ENCODE measurements around the gene GARIN5B. TPM values are rescaled to one million over a fixed set of nuclear protein-coding genes. Genes with fewer than 3 reads are reported as not detected.

The GARIN5B gene
- total and polyA plus RNA-seq, 2 of the 8 experiments (the other 6 are each of a cell fraction or from before 2014, with no cell fraction given) = 0.03 TPM; not detected in 1

DNA sequence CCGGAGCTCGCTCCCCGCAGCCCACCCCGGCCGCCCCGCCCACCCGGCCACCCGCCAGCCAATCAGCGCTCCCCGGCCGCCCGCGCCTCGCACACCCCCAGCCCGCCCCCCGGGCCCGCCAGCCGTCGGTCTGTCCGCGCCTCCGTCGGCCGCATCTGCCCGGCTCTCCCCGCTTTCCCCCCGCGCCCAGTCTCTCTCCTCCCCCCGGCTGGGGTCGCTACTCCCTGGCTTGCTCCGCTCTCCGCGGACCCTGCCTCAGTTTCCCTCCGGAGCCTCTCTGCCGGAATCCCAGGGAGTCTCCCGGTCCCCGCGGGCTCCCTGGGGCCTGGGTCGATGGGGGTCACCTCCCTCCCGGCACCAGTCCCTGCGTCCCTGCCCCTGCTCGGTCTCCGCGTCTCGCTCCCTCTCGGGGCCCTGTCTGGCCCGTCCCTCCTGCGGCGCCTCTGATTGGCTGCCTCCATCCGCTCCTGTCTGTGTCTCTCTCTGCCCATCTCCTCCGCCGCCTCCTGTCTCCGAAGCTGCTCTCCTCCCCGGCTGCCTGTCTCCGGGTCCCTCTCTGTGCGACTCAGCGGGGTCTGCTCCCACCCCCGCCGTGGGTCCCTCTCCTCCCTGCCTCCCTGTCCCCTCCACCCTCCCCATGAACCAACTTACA lies 6.7 kb upstream of the GARIN5B start (continued):
- 0 out of 4 replicates have a peak, but pooled peaks of 1 of the 2 experiments have one; percentile 2 for TF ChIP-seq HDAC2 (IDR thresholded peaks at IDR 0.05; ENCODE audit: borderline replicate concordance in 1 of 2, low read depth in 2 of 2, low read length in 2 of 2)
- TF ChIP-seq RXRA (IDR thresholded peaks at IDR 0.05; ENCODE audit: insufficient read depth, low read depth, low read length) = no peak
- TF ChIP-seq, protein P1, sequence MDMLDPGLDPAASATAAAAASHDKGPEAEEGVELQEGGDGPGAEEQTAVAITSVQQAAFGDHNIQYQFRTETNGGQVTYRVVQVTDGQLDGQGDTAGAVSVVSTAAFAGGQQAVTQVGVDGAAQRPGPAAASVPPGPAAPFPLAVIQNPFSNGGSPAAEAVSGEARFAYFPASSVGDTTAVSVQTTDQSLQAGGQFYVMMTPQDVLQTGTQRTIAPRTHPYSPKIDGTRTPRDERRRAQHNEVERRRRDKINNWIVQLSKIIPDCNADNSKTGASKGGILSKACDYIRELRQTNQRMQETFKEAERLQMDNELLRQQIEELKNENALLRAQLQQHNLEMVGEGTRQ (IDR thresholded peaks at IDR 0.05; ENCODE audit: low read length) = no peak

Measured in H1 (cell line).